HEK293 (cell line): ENCODE measurements around the gene TUBGCP3.

Experiments
- CTCF ChIA-PET: fragments of 350-600 bp; formaldehyde crosslinking; extraction: SDS; loops from one replicate; lab custom pipeline; 2021; ENCODE audit warnings: antibody characterized with exemption; lab: Yijun Ruan, JAX
- POLR2A ChIA-PET: fragments of 300-600 bp; formaldehyde crosslinking; extraction: SDS; loops from one replicate; lab custom pipeline; 2020; ENCODE audit warnings: antibody characterized with exemption, inconsistent platforms; lab: Yijun Ruan, JAX
- H3K27ac ChIP-seq: fragments of 200-500 bp; sonication (Bioruptor generic); 2 replicates; pipeline ENCODE4 v1.5.1; 2014; ENCODE audit warnings: low read depth, low read length, control low read depth, inconsistent platforms; ENCODE audit errors: extremely low read depth
- H3K36me3 ChIP-seq, 2 experiments: fragments of 200-500 bp in 1 of 2; sonication (Bioruptor generic) in 1 of 2; 1 replicate in 1 of 2; 2 replicates in 1 of 2; pipeline ENCODE4 v1.5.1; 2014 to 2017; ENCODE audit warnings: inconsistent platforms in 2 of 2, low read length in 2 of 2; ENCODE audit not compliant: control insufficient read depth in 2 of 2, insufficient read depth in 1 of 2
- H3K4me1 ChIP-seq: fragments of 200-500 bp; sonication (Bioruptor generic); 2 replicates; pipeline ENCODE4 v1.5.1; 2014; ENCODE audit warnings: mild to moderate bottlenecking, low read length, inconsistent platforms; ENCODE audit not compliant: control insufficient read depth, insufficient read depth
- H3K4me3 ChIP-seq: 2 replicates; pipeline ENCODE4 v1.5.1; 2011; ENCODE audit warnings: low read depth, mild to moderate bottlenecking, control low read depth, low read length, moderate library complexity
- H3K9me3 ChIP-seq: fragments of 200-500 bp; sonication (Bioruptor generic); 2 replicates; pipeline ENCODE4 v1.5.1; 2014; ENCODE audit warnings: low read depth, low read length, inconsistent platforms; ENCODE audit not compliant: control insufficient read depth, insufficient read depth
- ATF2 ChIP-seq: fragments of 450-650 bp; formaldehyde crosslinking; IDR thresholded peaks from 2 replicates; pipeline ENCODE4 v1.5.1; 2016; ENCODE audit warnings: missing biosample characterization, missing genetic modification characterization, low read depth
- IKZF3 ChIP-seq: fragments of 450-650 bp; IDR thresholded peaks from 2 replicates; pipeline ENCODE4 v1.5.0; 2018; ENCODE audit warnings: missing biosample characterization, mild to moderate bottlenecking, missing genetic modification characterization, moderate library complexity
- KLF8 ChIP-seq: fragments of 450-650 bp; formaldehyde crosslinking; IDR thresholded peaks from 2 replicates; pipeline ENCODE4 v1.5.1; 2016; ENCODE audit warnings: missing biosample characterization, missing genetic modification characterization
- MYNN ChIP-seq: fragments of 450-650 bp; formaldehyde crosslinking; IDR thresholded peaks from 2 replicates; pipeline ENCODE4 v1.5.1; 2016; ENCODE audit warnings: missing biosample characterization, missing genetic modification characterization, borderline replicate concordance
- PRDM2 ChIP-seq: fragments of 450-650 bp; formaldehyde crosslinking; IDR thresholded peaks from 2 replicates; pipeline ENCODE4 v1.5.1; 2016; ENCODE audit warnings: missing biosample characterization, missing genetic modification characterization, borderline replicate concordance
- SP3 ChIP-seq: fragments of 450-650 bp; formaldehyde crosslinking; IDR thresholded peaks from 2 replicates; pipeline ENCODE4 v1.5.1; 2016; ENCODE audit warnings: missing biosample characterization, missing genetic modification characterization
- ZBTB10 ChIP-seq: fragments of 450-650 bp; formaldehyde crosslinking; IDR thresholded peaks from 2 replicates; pipeline ENCODE4 v1.5.1; 2016; ENCODE audit warnings: missing biosample characterization, missing genetic modification characterization
- ZBTB17 ChIP-seq: fragments of 450-650 bp; formaldehyde crosslinking; IDR thresholded peaks from 2 replicates; pipeline ENCODE4 v1.5.1; 2016; ENCODE audit warnings: missing biosample characterization, missing genetic modification characterization
- ZBTB7A ChIP-seq: fragments of 450-650 bp; formaldehyde crosslinking; IDR thresholded peaks from 2 replicates; pipeline ENCODE4 v1.5.1; 2016; ENCODE audit warnings: low read depth, missing biosample characterization, missing genetic modification characterization
- ZNF354C ChIP-seq: fragments of 450-650 bp; formaldehyde crosslinking; IDR thresholded peaks from 2 replicates; pipeline ENCODE4 v1.5.1; 2016; ENCODE audit warnings: missing biosample characterization, missing genetic modification characterization, low read depth, borderline replicate concordance
- ZNF398 ChIP-seq: fragments of 450-650 bp; formaldehyde crosslinking; IDR thresholded peaks from 2 replicates; pipeline ENCODE4 v1.5.1; 2017; ENCODE audit warnings: missing biosample characterization, missing genetic modification characterization
- ZNF513 ChIP-seq: fragments of 450-650 bp; IDR thresholded peaks from 2 replicates; pipeline ENCODE4 v1.5.1; 2018; ENCODE audit warnings: missing biosample characterization, missing genetic modification characterization
- ZNF560 ChIP-seq: fragments of 450-650 bp; formaldehyde crosslinking; IDR thresholded peaks from 2 replicates; pipeline ENCODE4 v1.5.1; 2017; ENCODE audit warnings: missing biosample characterization, missing genetic modification characterization, borderline replicate concordance
- ZNF571 ChIP-seq: fragments of 450-650 bp; formaldehyde crosslinking; IDR thresholded peaks from 2 replicates; pipeline ENCODE4 v1.5.0; 2017; ENCODE audit warnings: missing biosample characterization, missing genetic modification characterization
- ZNF585B ChIP-seq: fragments of 450-650 bp; formaldehyde crosslinking; IDR thresholded peaks from 2 replicates; pipeline ENCODE4 v1.5.1; 2016; ENCODE audit warnings: missing biosample characterization, missing genetic modification characterization
- ZNF837 ChIP-seq: fragments of 450-650 bp; formaldehyde crosslinking; IDR thresholded peaks from 2 replicates; pipeline ENCODE4 v1.5.1; 2016; ENCODE audit warnings: missing biosample characterization, missing genetic modification characterization
- ZNF843 ChIP-seq: fragments of 450-650 bp; formaldehyde crosslinking; IDR thresholded peaks from 2 replicates; pipeline ENCODE4 v1.5.1; 2016; ENCODE audit warnings: missing biosample characterization, missing genetic modification characterization

The TUBGCP3 gene

GRCh38 chr13:112572366-112572765 is 15.6 kb downstream of the TUBGCP3 start (continued):
- no peak for TF ChIP-seq ATF2 (tag by site-specific recombination)
- TF ChIP-seq KLF8 (tag by site-specific recombination): no peak
- no peak for TF ChIP-seq ZNF571
- no peak for TF ChIP-seq ZBTB17
- no peak for TF ChIP-seq ZNF513
- TF ChIP-seq ZNF837: no peak
- no peak for TF ChIP-seq ZNF843

GRCh38 chr13:112569821-112570220 is 18.1 kb downstream of the TUBGCP3 start:
- Histone ChIP-seq H3K36me3 (peaks cover 0 to 32% of the 10 kb centered on the region in 2 experiments; a peak in 2 of 3 replicates), H3K4me1 (no peaks in the 10 kb centered on the region), H3K9me3 (no peaks in the 10 kb centered on the region), H3K4me3 (no peak overlapping the region), H3K27ac (no peak overlapping the region)
- ChIA-PET POLR2A (no interaction called here), CTCF (interaction anchor here (1.1 kb wide), 1 partner anchor 70 kb away, joined by 3 read pairs; no protein-coding TSS in a partner anchor)
- peak; percentile 21; the same call in 1 of the 2 replicates for TF ChIP-seq ZNF585B (tag by site-specific recombination)
- no peak for TF ChIP-seq IKZF3 (tag by site-specific recombination)

GRCh38 chr13:112567161-112567862 is 20.6 kb downstream of the TUBGCP3 start:
- POLR2A ChIA-PET: no interaction called here
- Histone ChIP-seq H3K27ac (no peak overlapping the region), H3K4me3 (no peak overlapping the region), H3K36me3 (peaks cover 0 to 49% of the 10 kb centered on the region in 2 experiments; a peak in 2 of 3 replicates), H3K4me1 (no peaks in the 10 kb centered on the region), H3K9me3 (no peaks in the 10 kb centered on the region)
- CTCF ChIA-PET: no interaction called here
- TF ChIP-seq ZNF354C (tag by site-specific recombination): no peak
- no peak for TF ChIP-seq PRDM2 (tag by site-specific recombination)
- TF ChIP-seq MYNN (tag by site-specific recombination): no peak
- TF ChIP-seq ZBTB7A (tag by site-specific recombination): no peak
- no peak for TF ChIP-seq ZNF398 (tag by site-specific recombination)
- TF ChIP-seq ZNF560 (tag by site-specific recombination): no peak
- no peak for TF ChIP-seq SP3
- TF ChIP-seq ATF2 (tag by site-specific recombination): no peak
- no peak for TF ChIP-seq ZBTB10
